Activated CD8-positive, alpha-beta memory T cell treated with anti-CD3 and anti-CD28 coated beads, Interleukin-2, amount 50 U/mL, for 1 hour (primary cell): ENCODE data around the gene DNER.
"Not testable (repeated sequence)": the region's sequence is repeated elsewhere in the genome, so short reads cannot be mapped to it uniquely, and the experiment has no call there.

Experiments used
- DNase-seq: peaks from one replicate; pipeline ENCODE4 v3.0.0-alpha.2; 2020; ENCODE audit errors: extremely low read depth

Gene DNER

GRCh38 chr2:229715895-229716507 lies 1.6 kb upstream of the DNER start:
- no peak for DNase-seq

GRCh38 chr2:229714736-229715541 lies 584 bp upstream of the DNER start:
- DNase-seq, result no peak

GRCh38 chr2:229713371-229714079 lies 830 bp downstream of the DNER start:
- no peak for DNase-seq

GRCh38 chr2:229712136-229712535 lies 2.2 kb downstream of the DNER start:
- DNase-seq, result no peak

- no peak for DNase-seq
These were observed 6.0 kb downstream of the DNER start for GRCh38 chr2:229708335-229708734.

- no peak for DNase-seq
These were observed 10.3 kb downstream of the DNER start for GRCh38 chr2:229703909-229704630.

- no peak for DNase-seq
These were observed 12.6 kb downstream of the DNER start for GRCh38 chr2:229701716-229702115.

GRCh38 chr2:229701062-229701461 lies 13.3 kb downstream of the DNER start:
- no peak for DNase-seq

GRCh38 chr2:229695961-229696360 lies 18.4 kb downstream of the DNER start:
- DNase-seq, result no peak

GRCh38 chr2:229693845-229694244 lies 20.5 kb downstream of the DNER start:
- not testable (repeated sequence) for DNase-seq

- no peak for DNase-seq
These were observed 22.7 kb downstream of the DNER start for GRCh38 chr2:229691631-229692030.

- no peak for DNase-seq
These were observed 25.0 kb downstream of the DNER start for GRCh38 chr2:229689307-229689839.

GRCh38 chr2:229688141-229688540 lies 26.2 kb downstream of the DNER start:
- no peak for DNase-seq

- DNase-seq, result no peak
These were observed 28.0 kb downstream of the DNER start for GRCh38 chr2:229686122-229686919.

GRCh38 chr2:229684942-229685562 lies 29.3 kb downstream of the DNER start:
- no peak for DNase-seq

- DNase-seq, result no peak
These were observed 34.8 kb downstream of the DNER start for GRCh38 chr2:229679393-229680125.

GRCh38 chr2:229675569-229675968 lies 38.8 kb downstream of the DNER start:
- no peak for DNase-seq

- no peak for DNase-seq
These were observed 39.4 kb downstream of the DNER start for GRCh38 chr2:229674830-229675530.

GRCh38 chr2:229673676-229674075 lies 40.7 kb downstream of the DNER start:
- no peak for DNase-seq
